NCI-H748 (cell line): ENCODE measurements around the gene TGFBR2.

Source experiments
- DNase-seq: peaks from one replicate; lab custom pipeline; 2025; ENCODE audit not compliant: unreplicated experiment; lab: John Stamatoyannopoulos, UW

TGFBR2 gene

DNA sequence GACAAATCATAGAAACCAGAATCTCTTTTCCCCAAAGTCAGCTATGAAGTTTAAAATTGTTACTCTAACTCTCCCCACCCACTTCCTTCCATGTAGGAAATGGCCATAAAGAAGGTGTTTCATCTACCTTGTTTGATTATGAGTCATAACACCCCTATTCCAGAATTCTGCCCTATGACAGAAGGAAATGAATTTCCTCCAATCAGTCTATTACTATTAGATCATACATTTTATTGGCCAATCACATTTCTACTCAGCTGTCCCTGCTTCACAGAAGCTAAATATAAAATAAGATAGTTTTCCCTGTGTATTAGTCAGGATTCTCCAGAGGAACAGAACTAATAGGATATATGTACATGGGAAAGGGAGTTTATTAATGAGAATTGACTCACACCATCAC is 102.1 kb downstream of the TGFBR2 start:
- DNase-seq, result no peak

DNA sequence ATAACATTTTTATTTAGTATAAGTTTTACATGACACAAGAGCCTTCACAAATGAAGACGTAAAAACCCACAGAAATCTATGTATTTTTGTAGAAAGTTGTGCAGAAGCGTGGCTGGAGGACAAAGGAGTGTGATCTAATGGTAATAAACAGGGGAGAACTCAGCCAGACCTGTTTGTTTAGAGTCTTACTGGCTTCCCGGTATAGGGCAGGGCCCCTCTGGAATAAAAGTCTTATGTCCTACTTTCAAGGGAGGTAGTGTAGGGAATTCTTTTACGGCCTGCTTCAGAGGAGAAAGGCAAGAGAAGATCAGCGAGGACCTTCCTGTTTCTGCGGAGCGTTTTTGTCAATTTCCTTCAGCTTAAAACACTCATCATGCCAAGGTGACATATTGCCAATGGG is 103.6 kb downstream of the TGFBR2 start:
- no peak for DNase-seq

DNA sequence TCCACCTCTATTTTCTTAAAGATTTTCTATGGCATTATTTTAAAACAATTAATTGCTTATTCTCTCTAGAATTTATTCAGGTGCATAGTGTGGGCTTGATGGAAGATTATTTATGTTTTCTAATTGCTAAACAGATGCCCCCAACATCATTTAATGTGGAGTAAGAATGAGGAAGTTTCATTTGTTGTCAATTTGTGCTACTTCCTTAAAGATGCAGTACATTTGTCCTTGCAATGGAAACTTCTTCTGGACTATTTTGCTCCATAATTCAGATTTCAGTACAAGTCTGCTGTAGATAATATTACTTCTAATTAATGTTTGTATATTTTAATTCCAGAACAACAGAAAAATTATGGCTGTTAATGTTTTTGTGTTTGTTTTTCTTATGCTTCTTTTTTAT is 104.8 kb downstream of the TGFBR2 start:
- DNase-seq, result no peak

DNA sequence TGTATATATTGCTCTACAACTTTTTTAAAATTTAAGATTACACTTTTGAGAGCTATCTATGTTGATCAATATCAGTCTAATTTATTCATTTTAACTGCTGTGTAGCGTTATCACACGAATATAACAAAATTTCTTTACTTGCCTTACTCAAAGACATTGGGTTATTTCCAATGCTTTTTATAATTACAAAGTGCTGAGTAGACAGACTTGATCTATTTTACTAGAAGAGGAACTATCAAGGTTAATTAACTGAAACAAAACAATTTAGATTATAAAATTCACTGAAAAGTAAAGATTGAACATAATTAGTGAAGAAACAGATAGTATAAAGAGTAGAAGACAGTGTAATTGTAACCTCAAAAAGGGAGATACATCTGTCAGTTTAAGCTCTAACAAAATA is 105.5 kb downstream of the TGFBR2 start:
- no peak for DNase-seq

DNA sequence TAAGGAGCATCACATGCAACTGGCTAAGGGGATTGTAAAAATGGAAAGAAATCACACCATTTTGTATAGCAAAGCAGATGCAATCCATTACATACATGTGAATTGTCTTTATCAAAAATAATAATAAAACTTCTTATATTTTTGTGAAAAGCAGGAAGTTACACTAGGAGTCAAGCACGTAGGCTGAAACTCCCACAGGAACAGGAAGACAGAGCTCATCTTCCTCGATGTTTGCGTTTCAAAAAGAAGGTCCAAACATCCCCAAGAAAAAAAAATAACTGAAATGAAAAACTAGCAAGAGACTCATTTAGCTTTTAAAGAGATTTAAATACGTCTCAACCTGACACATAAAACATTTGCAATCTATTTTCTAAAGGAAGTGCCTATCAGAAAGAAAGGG is 106.6 kb downstream of the TGFBR2 start:
- no peak for DNase-seq

DNA sequence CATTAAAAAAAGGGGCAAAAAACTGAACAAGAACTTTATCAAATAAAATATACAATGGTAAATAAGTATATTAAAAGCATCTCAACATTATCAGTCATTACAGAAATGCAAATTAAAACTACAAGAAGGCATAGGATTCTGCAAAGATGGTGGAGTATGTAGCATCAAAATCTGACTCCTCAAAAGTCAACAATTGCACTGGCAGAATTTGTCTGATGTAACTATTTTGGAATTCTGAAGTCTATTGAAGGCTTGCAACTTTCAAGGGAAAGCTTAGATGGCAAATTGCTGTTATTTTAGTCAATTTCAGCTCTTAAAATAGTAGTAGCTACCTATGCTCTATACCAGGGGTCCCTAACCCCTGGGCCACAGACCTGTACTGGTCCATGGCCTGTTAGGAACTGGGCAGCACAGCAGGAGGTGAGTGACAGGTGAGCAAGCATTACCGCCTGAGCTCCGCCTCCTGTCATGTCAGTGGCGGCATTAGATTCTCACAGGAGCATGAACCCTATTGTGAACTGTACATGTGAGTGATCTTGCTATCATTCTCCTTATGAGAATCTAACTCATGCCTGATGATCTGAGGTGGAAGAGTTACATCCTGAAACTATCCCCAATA is 107.6 kb downstream of the TGFBR2 start:
- DNase-seq, result no peak

DNA sequence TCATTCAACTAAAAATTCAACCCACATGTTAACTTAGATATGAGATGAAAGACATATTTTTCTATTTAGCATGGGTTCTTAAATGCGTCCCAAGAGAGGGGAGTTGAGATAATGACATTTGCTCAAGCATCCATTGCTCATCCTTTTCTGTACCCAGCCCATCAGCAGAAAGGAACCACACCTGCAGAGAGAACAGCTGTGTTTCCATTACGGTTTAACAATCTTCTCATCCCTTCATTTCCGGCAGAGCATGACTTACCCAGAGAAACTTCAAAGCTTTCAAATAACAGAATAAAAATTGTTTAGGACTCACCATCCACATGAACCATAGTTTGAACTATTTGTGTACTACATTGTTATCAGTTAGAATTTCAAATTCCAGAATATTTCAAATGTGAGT is 113.1 kb downstream of the TGFBR2 start:
- DNase-seq, result no peak

DNA sequence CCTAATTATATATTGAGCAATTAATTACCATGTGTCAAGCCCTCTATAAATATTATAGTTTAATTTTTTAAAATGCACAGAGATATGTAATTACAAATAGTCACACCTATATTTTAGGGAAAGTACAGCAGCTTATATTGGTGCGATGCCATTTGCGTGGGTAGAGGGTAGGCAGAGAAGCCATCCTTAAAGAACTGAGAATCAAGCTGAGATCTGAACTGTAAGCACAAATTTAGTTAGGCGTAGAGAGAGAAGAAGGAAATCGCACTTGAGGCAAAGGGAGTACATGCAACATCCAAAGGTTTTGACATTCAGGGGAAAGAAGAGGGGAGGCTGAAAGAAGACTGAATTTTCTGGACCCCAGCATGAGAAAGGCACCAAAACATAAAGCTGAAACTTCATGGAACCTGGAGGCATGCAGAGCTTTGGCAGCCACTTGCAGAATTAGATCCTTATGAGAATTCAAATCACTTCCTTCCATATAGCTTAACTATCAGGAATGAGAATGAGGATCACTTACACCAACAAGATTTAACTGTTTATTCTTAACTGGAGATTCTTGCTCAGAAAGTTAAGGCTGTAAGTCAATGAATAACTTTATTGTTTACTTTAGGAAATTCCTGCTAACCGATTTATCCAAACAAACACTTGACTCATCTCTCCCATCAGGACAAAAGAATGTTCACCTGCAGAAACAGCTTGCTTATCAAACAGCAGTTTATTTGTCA is 114.3 kb downstream of the TGFBR2 start:
- DNase-seq, result peak; percentile 11

DNA sequence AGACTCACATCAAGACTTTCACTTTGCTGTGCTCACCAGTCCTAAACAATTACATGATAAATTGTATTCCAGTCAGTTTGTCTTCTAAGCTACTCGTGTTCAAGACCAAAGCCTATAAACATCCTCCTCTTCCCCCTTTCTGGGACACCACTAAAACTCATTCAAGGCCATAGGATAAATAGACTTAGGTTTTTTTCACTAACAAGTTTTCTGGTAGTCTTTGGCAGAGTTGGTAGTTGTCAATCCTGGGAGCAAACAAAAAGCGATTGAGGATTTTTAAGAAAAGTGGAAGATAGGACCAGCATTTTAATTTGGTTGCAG is 114.9 kb downstream of the TGFBR2 start:
- no peak for DNase-seq

DNA sequence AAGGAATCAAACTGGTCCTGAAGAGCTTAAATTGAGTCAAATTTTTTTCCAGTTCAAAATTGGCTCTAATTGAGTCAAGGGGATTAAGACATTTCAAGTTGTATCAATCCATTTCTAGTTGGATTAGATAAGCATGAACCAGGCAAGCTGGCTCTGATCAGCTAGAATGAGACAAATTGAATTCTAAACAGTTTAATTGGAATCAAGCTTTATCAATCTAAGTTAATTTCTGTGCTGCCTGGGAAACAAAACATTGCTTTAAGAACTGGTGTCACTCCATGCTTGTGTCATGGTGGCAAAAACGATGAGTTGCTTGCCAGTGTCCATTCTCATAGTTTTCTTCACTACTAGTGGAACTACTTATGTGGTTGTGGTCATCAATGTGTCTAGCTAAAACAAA is 116.8 kb downstream of the TGFBR2 start:
- no peak for DNase-seq

DNA sequence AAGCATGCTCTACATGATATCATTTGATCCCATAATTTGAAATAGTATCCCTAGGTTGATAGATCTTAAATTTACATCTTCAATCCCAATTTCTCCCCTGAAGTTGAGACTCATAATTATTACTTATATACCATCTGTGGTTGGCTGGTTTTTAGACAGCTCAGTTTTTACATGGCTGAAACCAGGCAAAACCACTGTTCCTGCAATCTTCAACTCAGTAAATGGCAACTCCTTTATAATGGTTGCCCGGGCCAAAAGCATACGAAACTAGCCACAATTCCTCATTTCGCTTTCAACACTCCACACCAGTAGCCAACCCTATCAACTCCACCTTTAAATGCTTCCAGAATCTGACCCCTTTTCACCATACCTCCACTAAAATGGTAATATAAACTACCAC is 118.5 kb downstream of the TGFBR2 start:
- DNase-seq, result no peak

DNA sequence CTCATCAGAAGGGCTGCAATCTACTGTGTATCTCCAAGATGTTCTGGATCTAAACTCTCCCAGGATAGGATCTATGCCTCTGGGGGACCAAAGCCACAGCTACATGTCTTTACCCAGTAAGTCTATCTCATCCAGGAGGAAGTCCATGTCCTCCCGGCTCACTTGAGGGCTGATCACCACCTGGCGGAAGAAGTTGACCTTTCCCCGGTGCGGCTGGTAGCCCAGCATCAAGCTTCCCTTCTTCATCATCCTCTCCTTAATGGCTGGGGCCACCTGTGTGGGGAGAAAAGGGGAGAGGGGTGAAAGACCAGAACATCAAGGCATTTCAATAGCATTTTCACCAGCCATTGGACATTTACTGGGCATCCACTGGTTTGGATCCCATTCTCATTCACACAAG is 121.7 kb downstream of the TGFBR2 start:
- DNase-seq, result no peak

DNA sequence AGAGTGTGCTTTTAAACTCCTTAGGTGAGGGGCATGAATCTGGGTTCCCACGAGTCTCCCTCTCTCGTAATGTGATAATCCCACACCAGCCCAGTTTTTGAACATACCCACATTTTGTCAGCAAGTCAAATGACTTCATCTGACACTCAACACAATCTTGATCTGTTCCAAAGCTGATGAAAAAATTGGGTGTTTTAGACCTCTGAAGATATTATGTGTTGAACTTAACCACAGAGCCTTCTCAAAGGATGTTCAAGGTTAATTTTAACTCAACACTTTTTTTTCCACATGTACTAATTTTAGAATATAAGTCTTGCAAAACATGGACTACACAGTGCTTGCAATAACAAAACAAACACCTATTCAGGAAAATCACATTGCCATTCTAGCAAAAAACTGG is 123.1 kb downstream of the TGFBR2 start:
- DNase-seq, result no peak

DNA sequence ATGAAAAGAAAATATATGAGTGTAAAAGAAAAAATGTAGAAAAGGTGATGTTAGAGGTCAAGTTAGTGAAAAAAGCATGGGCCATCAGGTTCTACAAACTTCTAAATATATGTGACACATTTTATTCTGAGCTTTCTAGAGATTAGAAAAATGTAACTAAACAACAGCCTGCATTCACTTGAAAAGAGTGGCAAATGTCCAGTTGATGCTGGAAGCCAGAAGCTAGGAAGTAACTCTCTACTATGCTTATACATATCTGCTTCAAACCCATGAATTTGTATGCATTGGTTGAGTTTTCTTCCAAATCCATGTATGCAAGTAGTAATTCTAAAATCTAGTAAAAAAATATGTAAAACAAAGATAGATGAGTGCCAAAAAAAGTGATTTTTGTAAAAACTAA is 123.5 kb downstream of the TGFBR2 start:
- no peak for DNase-seq

DNA sequence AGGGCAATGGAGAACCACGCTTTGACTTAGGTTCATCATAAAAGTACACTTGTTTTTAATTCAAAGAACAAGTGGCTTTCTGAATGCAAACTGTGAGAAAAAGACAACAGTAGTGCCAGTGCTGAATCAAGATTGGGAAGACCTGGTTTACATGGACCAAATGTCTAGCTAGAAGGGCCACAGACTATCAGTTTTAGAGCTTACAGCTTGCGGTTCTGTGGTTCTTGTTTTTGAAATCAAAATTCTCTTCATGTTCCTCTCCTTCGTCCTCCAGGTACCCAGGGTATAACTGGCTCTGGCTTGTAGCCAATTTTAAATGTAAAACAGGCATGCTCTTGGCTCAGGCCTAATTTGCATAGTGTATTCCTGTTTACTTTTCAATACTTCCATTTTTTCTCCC is 124.6 kb downstream of the TGFBR2 start:
- DNase-seq, result peak; percentile 2

DNA sequence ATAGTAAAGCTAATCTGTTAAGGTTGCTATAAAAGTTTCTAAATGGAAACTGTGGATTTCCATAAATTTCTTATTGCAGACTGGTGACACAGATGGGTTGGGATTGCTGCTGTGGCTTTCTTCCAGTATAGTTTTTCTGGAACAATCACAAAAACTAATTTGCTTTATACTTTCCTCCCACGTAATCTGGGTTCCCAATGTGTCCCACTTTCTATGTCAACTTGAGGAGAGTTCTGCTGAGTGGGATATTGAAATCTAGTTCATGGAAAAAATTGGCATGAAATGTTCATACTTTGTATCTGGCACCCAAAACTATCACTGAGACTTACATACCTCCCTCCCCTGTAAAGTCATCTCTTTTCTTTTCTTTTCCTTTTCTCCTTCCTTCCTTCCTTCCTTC is 126.8 kb downstream of the TGFBR2 start:
- no peak for DNase-seq

DNA sequence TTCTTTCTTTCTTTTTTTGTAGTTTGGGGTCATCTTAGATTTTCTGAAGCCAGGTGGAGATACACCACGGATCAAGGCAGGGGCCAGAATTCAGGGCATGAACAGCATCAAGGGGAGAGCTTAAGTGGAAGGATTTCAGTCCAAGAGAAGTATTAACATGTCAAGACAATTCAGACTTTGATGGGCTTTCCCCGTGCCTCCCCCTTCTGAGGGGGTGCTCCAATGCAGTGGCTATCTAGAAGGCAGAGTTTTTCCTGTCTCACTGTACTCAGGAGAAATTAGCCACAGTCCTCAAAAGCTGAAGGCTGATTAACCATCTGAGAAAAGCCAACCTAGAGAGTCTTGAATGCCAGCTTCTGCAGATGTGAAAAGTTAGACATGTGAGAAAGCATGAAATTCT is 127.3 kb downstream of the TGFBR2 start:
- no peak for DNase-seq

DNA sequence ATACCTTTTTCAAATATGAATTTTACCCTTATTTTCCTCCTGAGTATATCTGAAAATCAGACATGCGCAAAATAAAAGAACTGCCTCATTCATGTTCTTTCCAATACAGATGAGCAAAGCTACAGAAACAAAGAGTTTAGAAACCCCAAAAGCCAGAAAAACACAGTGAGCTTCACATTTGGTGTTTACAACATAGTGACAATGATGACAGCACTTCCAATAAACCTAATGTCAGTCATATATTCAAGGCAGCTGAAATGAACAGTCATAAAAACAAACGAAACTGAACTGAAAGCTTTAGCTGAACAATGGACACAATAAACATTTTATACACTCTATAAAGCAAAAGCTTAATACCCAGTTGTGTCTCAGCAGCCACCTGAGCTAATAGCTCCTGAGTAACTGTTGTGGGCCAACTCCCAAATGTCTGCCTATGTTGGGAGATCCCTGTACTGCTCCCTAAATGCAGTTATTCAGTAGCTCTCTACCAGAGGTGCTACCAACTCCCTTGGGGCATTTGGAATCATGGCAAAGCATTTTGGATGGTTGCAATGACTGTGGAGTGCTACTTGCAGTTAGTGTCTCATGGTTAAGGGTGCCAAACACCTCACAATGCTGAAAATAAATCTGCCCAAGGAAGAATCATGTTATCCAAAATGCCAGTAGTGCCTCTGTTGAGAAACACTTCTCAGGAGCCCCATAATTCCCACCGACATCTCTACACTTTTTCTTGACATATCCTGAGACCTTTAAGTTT is 131.5 kb downstream of the TGFBR2 start:
- no peak for DNase-seq

DNA sequence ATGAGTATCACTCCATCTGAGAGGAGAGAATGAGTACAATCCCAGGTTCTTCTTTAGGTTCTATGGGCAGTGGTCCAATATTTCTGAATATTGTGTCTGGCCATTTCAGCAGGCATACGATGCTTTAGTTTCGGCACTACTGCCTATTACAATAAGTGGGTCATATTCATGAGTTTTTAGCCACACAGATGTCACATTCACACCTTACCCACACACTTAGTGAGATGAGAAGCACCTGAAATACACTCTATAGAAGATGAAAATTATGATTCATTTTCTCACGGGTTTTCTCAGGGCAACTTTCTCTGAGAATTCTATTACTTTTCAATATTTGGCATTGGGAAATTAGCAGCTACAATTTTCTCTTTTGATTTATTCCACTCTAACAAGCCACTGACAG is 132.2 kb downstream of the TGFBR2 start:
- DNase-seq, result no peak

DNA sequence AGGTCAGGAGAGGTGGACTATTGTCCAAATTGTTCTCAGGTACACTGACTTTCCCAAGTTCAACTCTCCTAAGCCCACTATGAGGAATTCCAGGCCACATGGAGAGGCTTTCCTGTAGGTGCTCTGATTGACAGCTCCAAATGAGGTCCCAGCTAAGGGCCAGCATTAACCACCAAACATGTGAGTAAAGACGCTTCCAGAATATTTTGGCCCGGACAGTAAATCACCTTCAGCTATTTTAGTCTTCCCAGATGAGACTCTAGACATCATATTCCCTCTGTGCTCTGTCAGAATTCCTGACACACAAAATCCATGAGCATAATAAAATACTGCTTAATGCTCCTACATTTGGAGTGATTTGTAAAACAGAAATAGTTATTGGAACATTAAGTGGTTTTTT is 135.5 kb downstream of the TGFBR2 start:
- no peak for DNase-seq

DNA sequence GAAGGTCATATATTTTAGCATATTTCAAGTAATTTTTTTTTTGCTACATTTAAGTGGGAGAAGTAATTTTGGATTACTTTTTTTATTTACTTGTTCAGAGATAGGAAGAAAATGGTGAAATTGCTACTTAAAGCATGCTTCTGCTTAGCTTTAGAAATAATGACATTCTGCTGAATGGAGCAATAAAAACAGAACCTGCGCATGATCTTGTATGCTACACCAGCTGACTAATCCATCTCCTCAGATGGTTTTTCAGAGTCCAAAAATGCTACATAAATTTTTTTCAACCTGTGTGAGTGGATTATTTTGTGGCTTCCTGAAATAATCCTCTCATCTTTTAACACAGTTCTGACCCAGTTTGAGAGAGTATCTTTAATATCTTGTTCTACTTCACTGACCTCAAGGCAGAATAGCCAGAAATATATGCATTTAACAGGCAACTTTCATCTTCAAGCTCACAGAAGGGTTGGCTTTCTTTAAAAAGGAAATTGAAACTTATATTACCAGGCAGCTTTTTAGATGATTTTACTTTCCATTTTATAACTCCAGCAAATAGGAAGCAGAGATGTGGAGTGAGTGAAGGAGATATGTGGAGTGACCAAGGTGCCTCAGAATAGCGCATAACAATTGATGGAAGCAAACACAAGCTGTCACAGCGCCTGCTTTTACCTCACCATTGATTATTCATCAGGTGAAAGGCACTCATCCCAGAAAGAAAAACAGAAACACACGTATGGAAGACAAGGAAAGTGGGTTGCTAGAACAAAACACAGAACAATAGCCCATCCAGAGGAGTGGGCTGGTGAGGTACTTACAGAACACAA is 136.6 kb downstream of the TGFBR2 start:
- peak; percentile 54 for DNase-seq
